Measurements from ENCODE around the gene PPIC.
"Not testable (repeated sequence)": the region's sequence is repeated elsewhere in the genome, so short reads cannot be mapped to it uniquely, and the experiment has no call there.

PPIC gene

DNA sequence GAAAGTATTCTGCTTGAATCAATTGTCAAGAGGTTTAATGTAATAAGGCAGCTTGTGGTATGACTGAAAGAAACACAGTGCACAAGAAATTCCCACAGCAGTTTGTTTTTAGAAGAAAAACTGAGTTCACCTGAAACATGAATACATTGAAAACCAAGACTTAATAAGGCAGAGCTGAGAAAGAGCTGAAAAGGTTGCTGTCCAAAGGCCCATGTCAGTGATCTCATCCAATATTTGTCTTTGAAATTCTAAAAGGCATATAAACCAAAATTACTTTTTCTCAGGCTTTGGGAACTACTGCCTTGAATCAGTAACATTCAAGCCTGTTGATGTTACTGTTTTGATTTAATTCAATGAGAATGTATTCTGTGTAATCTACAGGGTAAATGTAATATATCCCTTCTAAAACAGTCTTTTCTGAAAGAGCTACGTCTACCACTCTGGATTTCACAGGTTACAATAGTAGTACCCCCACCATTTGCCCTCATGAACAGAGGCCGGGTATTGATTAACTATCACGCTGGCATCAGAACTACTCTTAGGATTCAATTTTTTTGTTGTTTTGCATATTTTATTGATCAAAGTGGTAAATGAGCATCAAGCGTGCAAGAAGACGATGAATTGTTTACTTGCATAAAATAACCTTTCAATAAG, 57.8 kb downstream of the PPIC start:
- no peak for DNase-seq (ENCODE audit: low read depth)
- TF ChIP-seq, protein P1, sequence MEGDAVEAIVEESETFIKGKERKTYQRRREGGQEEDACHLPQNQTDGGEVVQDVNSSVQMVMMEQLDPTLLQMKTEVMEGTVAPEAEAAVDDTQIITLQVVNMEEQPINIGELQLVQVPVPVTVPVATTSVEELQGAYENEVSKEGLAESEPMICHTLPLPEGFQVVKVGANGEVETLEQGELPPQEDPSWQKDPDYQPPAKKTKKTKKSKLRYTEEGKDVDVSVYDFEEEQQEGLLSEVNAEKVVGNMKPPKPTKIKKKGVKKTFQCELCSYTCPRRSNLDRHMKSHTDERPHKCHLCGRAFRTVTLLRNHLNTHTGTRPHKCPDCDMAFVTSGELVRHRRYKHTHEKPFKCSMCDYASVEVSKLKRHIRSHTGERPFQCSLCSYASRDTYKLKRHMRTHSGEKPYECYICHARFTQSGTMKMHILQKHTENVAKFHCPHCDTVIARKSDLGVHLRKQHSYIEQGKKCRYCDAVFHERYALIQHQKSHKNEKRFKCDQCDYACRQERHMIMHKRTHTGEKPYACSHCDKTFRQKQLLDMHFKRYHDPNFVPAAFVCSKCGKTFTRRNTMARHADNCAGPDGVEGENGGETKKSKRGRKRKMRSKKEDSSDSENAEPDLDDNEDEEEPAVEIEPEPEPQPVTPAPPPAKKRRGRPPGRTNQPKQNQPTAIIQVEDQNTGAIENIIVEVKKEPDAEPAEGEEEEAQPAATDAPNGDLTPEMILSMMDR (IDR thresholded peaks at IDR 0.05; ENCODE audit: control insufficient read depth, extremely low read depth, insufficient read depth) = no peak
- H3K4me3 ChIP-seq (ENCODE audit: low read depth, low read length) = no peak overlapping the region

DNA sequence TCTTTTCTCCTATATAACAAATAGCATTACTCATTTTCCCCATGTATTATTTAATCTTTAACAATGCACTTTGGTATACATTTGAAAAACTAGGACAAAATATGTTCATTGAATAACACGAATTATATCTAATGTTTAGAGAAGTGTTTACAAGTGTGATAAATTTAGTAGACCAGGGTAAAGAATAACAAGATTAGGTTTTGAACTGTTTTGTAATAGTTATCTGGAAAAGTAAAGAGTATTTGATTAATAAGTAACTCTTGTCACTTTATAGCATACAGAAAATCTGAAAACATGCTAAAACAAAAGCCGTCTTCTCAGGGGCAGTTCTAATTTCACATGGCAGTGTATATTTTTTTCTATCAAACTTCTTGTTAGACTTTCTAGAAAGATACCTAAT, 58.5 kb downstream of the PPIC start:
- no peak for DNase-seq (ENCODE audit: low read depth)
- TF ChIP-seq, protein P1 (IDR thresholded peaks at IDR 0.05; ENCODE audit: control insufficient read depth, extremely low read depth, insufficient read depth) = no peak
- H3K4me3 ChIP-seq (ENCODE audit: low read depth, low read length) = no peak overlapping the region

DNA sequence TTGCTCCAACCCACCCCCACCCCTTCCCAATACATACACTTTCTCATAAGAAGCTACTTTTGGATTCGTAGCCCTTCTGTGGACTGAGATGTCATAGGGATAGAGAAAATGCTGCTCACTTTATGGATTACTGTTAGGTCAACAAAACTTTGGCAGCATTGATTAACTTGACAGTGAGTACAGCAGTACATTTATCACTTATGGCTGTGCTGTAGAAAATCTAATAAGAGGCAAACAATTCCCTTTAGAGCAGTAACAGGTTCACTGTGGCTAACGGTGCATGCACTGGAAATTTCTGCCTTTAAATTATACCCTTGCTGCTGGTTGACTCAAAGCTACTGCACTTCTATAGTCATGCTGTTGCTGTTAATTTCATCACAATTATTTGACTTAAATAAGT, 59.2 kb downstream of the PPIC start:
- H3K4me3 ChIP-seq (ENCODE audit: low read depth, low read length) = no peak overlapping the region
- no peak for DNase-seq (ENCODE audit: low read depth)
- TF ChIP-seq, protein P1 (IDR thresholded peaks at IDR 0.05; ENCODE audit: control insufficient read depth, extremely low read depth, insufficient read depth) = no peak

DNA sequence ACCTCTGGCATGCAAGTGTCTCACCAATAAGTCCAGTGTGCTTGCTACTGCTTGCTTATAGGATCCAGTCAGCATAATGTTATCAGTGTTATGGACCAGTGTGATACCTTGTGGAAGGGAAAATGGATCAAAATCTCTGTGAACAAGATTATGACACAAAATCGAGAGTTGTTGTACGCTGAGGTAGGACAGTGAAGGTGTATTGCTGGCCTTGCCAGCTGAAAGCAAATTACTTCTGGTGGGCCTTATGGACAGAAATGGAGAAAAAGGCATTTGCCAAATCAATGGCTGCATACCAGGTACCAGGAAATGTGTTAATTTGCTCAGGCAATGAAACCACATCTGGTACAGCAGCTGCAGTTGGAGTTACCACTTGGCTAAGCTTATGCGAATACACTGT, 62.3 kb downstream of the PPIC start:
- H3K4me3 ChIP-seq (ENCODE audit: low read depth, low read length); DNase-seq (ENCODE audit: low read depth): not testable (repeated sequence)

DNA sequence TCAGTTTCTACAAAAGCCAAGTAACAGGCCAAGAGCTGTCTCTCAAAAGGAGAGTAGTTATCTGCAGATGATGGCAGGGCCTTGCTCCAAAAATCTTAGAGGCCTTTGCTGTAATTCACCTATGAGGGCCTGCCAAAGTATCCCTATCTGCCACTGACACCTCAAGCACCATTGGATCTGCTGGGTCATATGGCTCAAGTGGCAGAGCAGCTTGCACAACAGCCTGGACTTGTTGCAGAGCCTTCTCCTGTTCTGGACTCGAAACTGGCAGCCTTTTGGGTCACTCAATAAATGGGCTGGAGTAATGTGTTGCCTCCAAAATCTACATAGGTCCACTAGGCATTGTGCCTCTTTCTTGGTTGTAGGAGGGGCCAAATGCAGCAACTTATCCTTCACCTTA, 62.8 kb downstream of the PPIC start:
- not testable (repeated sequence) for H3K4me3 ChIP-seq (ENCODE audit: low read depth, low read length); DNase-seq (ENCODE audit: low read depth)
